ENCODE data around the gene ITGAE. TPM values are rescaled to one million over a fixed set of nuclear protein-coding genes. Genes with fewer than 3 reads are reported as not detected.
A peak's percentile ranks its signal among the peaks of the same experiment; 100 is the strongest.

Gene ITGAE
- total RNA-seq, 4 donors from 2014 or later = 16.1 to 29.5 (median 21.4) TPM

DNA sequence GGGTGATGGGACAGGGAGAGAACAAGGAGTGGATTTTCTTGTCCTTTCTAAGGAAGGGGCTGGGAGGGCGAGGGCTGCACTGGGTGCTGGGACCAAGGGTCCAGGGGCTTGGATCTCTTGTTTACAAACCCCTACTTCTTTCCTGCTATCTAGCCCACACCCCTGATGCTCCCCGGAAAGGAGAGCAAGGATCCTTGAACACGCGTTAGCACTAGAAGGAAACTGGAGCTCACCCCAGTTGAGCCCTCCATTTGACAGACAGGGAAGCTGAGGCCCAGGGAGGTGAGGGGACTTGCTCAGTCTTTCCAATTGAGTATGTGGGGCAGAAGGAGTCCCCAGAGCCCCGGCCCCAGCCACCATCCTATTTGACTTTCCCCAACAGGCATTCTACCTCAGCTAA lies 4.6 kb upstream of the ITGAE start:
- Histone ChIP-seq H3K36me3 (peaks cover 14 to 50% (median 36%) of the 10 kb centered on the region in 4 donors), H3K9me3 (no peaks in the 10 kb centered on the region), H3K27ac (replicated peaks in 1 of 4) (no peak overlapping the region), H3K4me3 (no peak overlapping the region), H3K4me1 (peaks cover 3 to 23% (median 22%) of the 10 kb centered on the region in 4 donors), H3K27me3 (no peaks in the 10 kb centered on the region)
- TF ChIP-seq EP300 (IDR thresholded peaks at IDR 0.05) (no peak), CTCF (IDR thresholded peaks at IDR 0.05) (no peak), POLR2AphosphoS5 (IDR thresholded peaks at IDR 0.05) (no peak), POLR2A (IDR thresholded peaks at IDR 0.05; ENCODE audit: low read depth) (no peak)
- DNase-seq (ENCODE audit: extremely low spot score) = no peak
- intact Hi-C loops (cut with DNase I) = no loop called here
- 96% methylated on average over 5 of the region's 5 CpGs for WGBS

DNA sequence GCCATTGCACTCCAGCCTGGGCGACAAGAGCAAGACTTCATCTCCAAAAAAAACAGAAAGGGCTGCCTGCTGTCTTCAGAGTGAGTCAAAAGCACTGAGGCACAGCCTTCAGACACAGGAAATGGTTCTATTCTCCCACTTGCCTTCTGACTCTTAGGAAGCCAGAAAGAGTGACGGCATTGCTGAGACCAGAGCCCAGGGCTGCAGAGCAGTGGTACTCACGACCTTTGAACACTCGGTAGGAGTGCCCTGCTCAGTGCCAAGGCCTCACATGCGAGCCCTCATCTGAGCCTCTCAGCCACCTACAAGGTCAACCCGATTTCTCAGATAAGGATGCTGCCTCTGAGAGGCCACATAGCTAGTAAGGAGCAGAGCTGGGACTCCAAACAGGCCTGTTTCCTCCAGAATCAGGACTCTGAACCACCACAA lies 3.5 kb upstream of the ITGAE start:
- WGBS = 69% methylated on average over 6 of the region's 6 CpGs
- no peak for TF ChIP-seq EP300 (IDR thresholded peaks at IDR 0.05)
- TF ChIP-seq POLR2AphosphoS5 (IDR thresholded peaks at IDR 0.05) = no peak
- peaks cover 9 to 39% (median 26%) of the 10 kb centered on the region in 4 donors for H3K36me3 ChIP-seq

DNA sequence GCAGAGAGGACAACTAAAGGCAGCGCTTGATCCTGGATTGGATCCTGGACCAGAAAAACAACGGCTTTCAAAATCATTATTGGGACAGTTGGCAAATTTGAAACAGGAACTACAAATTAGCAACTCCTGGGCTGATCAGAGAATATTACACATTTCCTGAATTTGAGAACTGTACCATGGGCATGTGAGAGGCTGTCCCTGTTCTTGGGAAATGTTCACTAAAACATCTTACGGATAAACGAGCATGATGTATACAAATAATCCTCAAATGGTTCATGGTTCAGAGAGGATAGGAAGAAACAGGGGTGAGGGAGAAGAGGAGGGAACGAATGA lies 2.3 kb upstream of the ITGAE start:
- peaks cover 5 to 23% (median 22%) of the 10 kb centered on the region in 4 donors for H3K4me1 ChIP-seq
- TF ChIP-seq EP300 (IDR thresholded peaks at IDR 0.05) (no peak), CTCF (IDR thresholded peaks at IDR 0.05) (no peak), POLR2A (IDR thresholded peaks at IDR 0.05; ENCODE audit: low read depth) (no peak), POLR2AphosphoS5 (IDR thresholded peaks at IDR 0.05) (peak in 1 of 2 donors; percentile 1)
- WGBS = 80% methylated on average over 5 of the region's 5 CpGs
- peaks cover 2 to 27% (median 18%) of the 10 kb centered on the region in 4 donors for H3K36me3 ChIP-seq
- intact Hi-C loops (cut with DNase I) = loop anchor here (5.0 kb wide), 1 partner anchor 66 kb away; no protein-coding TSS in a partner anchor
- H3K9me3 ChIP-seq = no peaks in the 10 kb centered on the region
- no peak overlapping the region for H3K4me3 ChIP-seq
- DNase-seq (ENCODE audit: extremely low spot score) = no peak
- H3K27me3 ChIP-seq = no peaks in the 10 kb centered on the region
- H3K27ac ChIP-seq (replicated peaks in 1 of 4) = peak overlapping the region; percentile 73 to 85 (median 82)

More for the DNA sequence above, 3.5 kb upstream of the ITGAE start:
- no peaks in the 10 kb centered on the region for H3K9me3 ChIP-seq
- H3K4me1 ChIP-seq = peaks cover 3 to 23% (median 22%) of the 10 kb centered on the region in 4 donors
- intact Hi-C loops (cut with DNase I) = loop anchor here (5.0 kb wide), 1 partner anchor 67 kb away; no protein-coding TSS in a partner anchor
- H3K4me3 ChIP-seq = no peak overlapping the region
- no peak for DNase-seq (ENCODE audit: extremely low spot score)
- no peaks in the 10 kb centered on the region for H3K27me3 ChIP-seq
- no peak overlapping the region for H3K27ac ChIP-seq (replicated peaks in 1 of 4)

GRCh38 chr17:3802461-3803307 lies 1.7 kb upstream of the ITGAE start:
- Histone ChIP-seq H3K27me3 (peaks cover 0 to 5% (median 0%) of the 10 kb centered on the region in 4 donors), H3K9me3 (no peaks in the 10 kb centered on the region), H3K36me3 (peaks cover 0 to 21% (median 12%) of the 10 kb centered on the region in 4 donors), H3K27ac (replicated peaks in 1 of 4) (peak overlapping the region; percentile 73 to 85 (median 82)), H3K4me1 (peaks cover 5 to 23% (median 22%) of the 10 kb centered on the region in 4 donors), H3K4me3 (no peak overlapping the region)
- TF ChIP-seq CTCF (IDR thresholded peaks at IDR 0.05) (no peak), POLR2AphosphoS5 (IDR thresholded peaks at IDR 0.05) (peak; percentile 74 to 77), EP300 (IDR thresholded peaks at IDR 0.05) (peak; percentile 48), POLR2A (IDR thresholded peaks at IDR 0.05; ENCODE audit: low read depth) (no peak)
- intact Hi-C loops (cut with DNase I) = loop anchor here (5.0 kb wide), 1 partner anchor 65 kb away; no protein-coding TSS in a partner anchor
- WGBS = 70% methylated on average over 18 of the region's 19 CpGs
- DNase-seq (ENCODE audit: extremely low spot score) = no peak

- intact Hi-C loops (cut with DNase I) = loop anchor here (5.0 kb wide), 1 partner anchor 64 kb away; no protein-coding TSS in a partner anchor
- H3K36me3 ChIP-seq = peaks cover 0 to 12% (median 3%) of the 10 kb centered on the region in 4 donors
- peak overlapping the region; percentile 73 to 85 (median 82) for H3K27ac ChIP-seq (replicated peaks in 1 of 4)
- H3K27me3 ChIP-seq = peaks cover 0 to 5% (median 0%) of the 10 kb centered on the region in 4 donors
- TF ChIP-seq EP300 (IDR thresholded peaks at IDR 0.05) = no peak
- H3K4me1 ChIP-seq = peaks cover 5 to 23% (median 22%) of the 10 kb centered on the region in 4 donors
- H3K4me3 ChIP-seq = no peak overlapping the region
- no peak for DNase-seq (ENCODE audit: extremely low spot score)
- H3K9me3 ChIP-seq = no peaks in the 10 kb centered on the region
- WGBS = 95% methylated on average over 10 of the region's 10 CpGs
Observed at GRCh38 chr17:3801792-3802191, 804 bp upstream of the ITGAE start.

Measured in esophagus muscularis mucosa (tissue), 4 donors.